Measurements from ENCODE around the gene TATDN2.

TATDN2 gene

GRCh38 chr3:10259798-10260197 is 11.5 kb downstream of the TATDN2 start:
- Histone ChIP-seq H3K36me3 (ENCODE audit: insufficient read depth, low read length) (peaks cover 49% of the 10 kb centered on the region), H3K79me2 (ENCODE audit: insufficient read depth, low read length) (peaks cover 95% of the 10 kb centered on the region), H3K9me2 (replicated peaks; ENCODE audit: low read depth, low read length) (no peaks in the 10 kb centered on the region), H3K9me3 (ENCODE audit: insufficient read depth, low read depth, low read length) (no peaks in the 10 kb centered on the region), H3K4me3 (ENCODE audit: low read length, poor library complexity, severe bottlenecking) (no peak overlapping the region), H3F3A (ENCODE audit: low read depth) (no peaks in the 10 kb centered on the region), H2AFZ (ENCODE audit: low read length) (no peak overlapping the region), H3K27me3 (ENCODE audit: insufficient read depth, low read length, poor library complexity, severe bottlenecking) (no peaks in the 10 kb centered on the region), H3K9ac (ENCODE audit: low read depth, low read length, poor library complexity, severe bottlenecking) (no peak overlapping the region), H3K4me1 (ENCODE audit: insufficient read depth, low read length, poor library complexity, severe bottlenecking) (peaks cover 24% of the 10 kb centered on the region), H4K20me1 (ENCODE audit: insufficient read depth, low read length, poor library complexity, severe bottlenecking) (peaks cover 43% of the 10 kb centered on the region), H3K4me2 (ENCODE audit: low read depth, low read length, poor library complexity, severe bottlenecking) (no peak overlapping the region)
- TF ChIP-seq CTCF (conservative IDR thresholded peaks at IDR 0.05; ENCODE audit: low read length) (no peak), EZH2phosphoT487 (IDR thresholded peaks at IDR 0.05; ENCODE audit: borderline replicate concordance) (no peak)

- peak overlapping the region; percentile 33 for H3K4me2 ChIP-seq (ENCODE audit: low read depth, low read length, poor library complexity, severe bottlenecking)
- H3K36me3 ChIP-seq (ENCODE audit: insufficient read depth, low read length): peaks cover 49% of the 10 kb centered on the region
- peaks cover 95% of the 10 kb centered on the region for H3K79me2 ChIP-seq (ENCODE audit: insufficient read depth, low read length)
- no peaks in the 10 kb centered on the region for H3K9me2 ChIP-seq (replicated peaks; ENCODE audit: low read depth, low read length)
- no peaks in the 10 kb centered on the region for H3K9me3 ChIP-seq (ENCODE audit: insufficient read depth, low read depth, low read length)
- H3K4me3 ChIP-seq (ENCODE audit: low read length, poor library complexity, severe bottlenecking): no peak overlapping the region
- H4K20me1 ChIP-seq (ENCODE audit: insufficient read depth, low read length, poor library complexity, severe bottlenecking): peaks cover 41% of the 10 kb centered on the region
- TF ChIP-seq CTCF (conservative IDR thresholded peaks at IDR 0.05; ENCODE audit: low read length) (no peak), EZH2phosphoT487 (IDR thresholded peaks at IDR 0.05; ENCODE audit: borderline replicate concordance) (no peak)
- H3K9ac ChIP-seq (ENCODE audit: low read depth, low read length, poor library complexity, severe bottlenecking): no peak overlapping the region
- no peak overlapping the region for H2AFZ ChIP-seq (ENCODE audit: low read length)
- H3F3A ChIP-seq (ENCODE audit: low read depth): no peaks in the 10 kb centered on the region
- no peaks in the 10 kb centered on the region for H3K27me3 ChIP-seq (ENCODE audit: insufficient read depth, low read length, poor library complexity, severe bottlenecking)
- peaks cover 24% of the 10 kb centered on the region for H3K4me1 ChIP-seq (ENCODE audit: insufficient read depth, low read length, poor library complexity, severe bottlenecking)
Measured at GRCh38 chr3:10260211-10260701, 12.0 kb downstream of the TATDN2 start.

- no peak overlapping the region for H2AFZ ChIP-seq (ENCODE audit: low read length)
- no peaks in the 10 kb centered on the region for H3K9me3 ChIP-seq (ENCODE audit: insufficient read depth, low read depth, low read length)
- peaks cover 47% of the 10 kb centered on the region for H4K20me1 ChIP-seq (ENCODE audit: insufficient read depth, low read length, poor library complexity, severe bottlenecking)
- no peaks in the 10 kb centered on the region for H3K9me2 ChIP-seq (replicated peaks; ENCODE audit: low read depth, low read length)
- H3K27me3 ChIP-seq (ENCODE audit: insufficient read depth, low read length, poor library complexity, severe bottlenecking): no peaks in the 10 kb centered on the region
- H3K9ac ChIP-seq (ENCODE audit: low read depth, low read length, poor library complexity, severe bottlenecking): no peak overlapping the region
- peaks cover 36% of the 10 kb centered on the region for H3K4me1 ChIP-seq (ENCODE audit: insufficient read depth, low read length, poor library complexity, severe bottlenecking)
- H3K4me2 ChIP-seq (ENCODE audit: low read depth, low read length, poor library complexity, severe bottlenecking): peak overlapping the region; percentile 33
- H3K36me3 ChIP-seq (ENCODE audit: insufficient read depth, low read length): peaks cover 63% of the 10 kb centered on the region
- TF ChIP-seq CTCF (conservative IDR thresholded peaks at IDR 0.05; ENCODE audit: low read length): no peak
- no peak for TF ChIP-seq EZH2phosphoT487 (IDR thresholded peaks at IDR 0.05; ENCODE audit: borderline replicate concordance)
- H3K4me3 ChIP-seq (ENCODE audit: low read length, poor library complexity, severe bottlenecking): no peak overlapping the region
- H3F3A ChIP-seq (ENCODE audit: low read depth): no peaks in the 10 kb centered on the region
- peaks cover 96% of the 10 kb centered on the region for H3K79me2 ChIP-seq (ENCODE audit: insufficient read depth, low read length)
Measured at GRCh38 chr3:10262027-10262426, 13.8 kb downstream of the TATDN2 start.

All from Loucy (cell line).